GM18861 (cell line): Measurements from ENCODE around the gene MATN1.
"Not testable (repeated sequence)": the region's sequence is repeated elsewhere in the genome, so short reads cannot be mapped to it uniquely, and the experiment has no call there.

Experiments
- ATAC-seq: cut with Tn5 transposase; IDR thresholded peaks from one replicate; pipeline ENCODE4 v1.9.1; 2021; ENCODE audit not compliant: unreplicated experiment

Gene MATN1

GRCh38 chr1:30698401-30698981, 24.9 kb downstream of the MATN1 start:
- no peak for ATAC-seq

- ATAC-seq = no peak
These were observed 25.6 kb downstream of the MATN1 start for GRCh38 chr1:30697571-30698376.

GRCh38 chr1:30696831-30697230, 26.6 kb downstream of the MATN1 start:
- ATAC-seq = no peak

GRCh38 chr1:30695439-30695841, 27.9 kb downstream of the MATN1 start:
- ATAC-seq = no peak

- no peak for ATAC-seq
These were observed 28.9 kb downstream of the MATN1 start for GRCh38 chr1:30694280-30695175.

GRCh38 chr1:30693822-30694221, 29.6 kb downstream of the MATN1 start:
- no peak for ATAC-seq

GRCh38 chr1:30693366-30693765, 30.0 kb downstream of the MATN1 start:
- ATAC-seq = no peak

- ATAC-seq = no peak
These were observed 30.5 kb downstream of the MATN1 start for GRCh38 chr1:30692948-30693301.

- ATAC-seq = no peak
These were observed 31.0 kb downstream of the MATN1 start for GRCh38 chr1:30692201-30692947.

GRCh38 chr1:30691480-30691879, 31.9 kb downstream of the MATN1 start:
- ATAC-seq = no peak

GRCh38 chr1:30689901-30690645, 33.3 kb downstream of the MATN1 start:
- ATAC-seq = no peak

GRCh38 chr1:30688920-30689794, 34.2 kb downstream of the MATN1 start:
- ATAC-seq = no peak

GRCh38 chr1:30688516-30688915, 34.9 kb downstream of the MATN1 start:
- not testable (repeated sequence) for ATAC-seq

GRCh38 chr1:30687886-30688285, 35.5 kb downstream of the MATN1 start:
- ATAC-seq = no peak

GRCh38 chr1:30686236-30686935, 37.0 kb downstream of the MATN1 start:
- ATAC-seq = no peak

GRCh38 chr1:30685796-30686165, 37.6 kb downstream of the MATN1 start:
- no peak for ATAC-seq

GRCh38 chr1:30684881-30685795, 38.2 kb downstream of the MATN1 start:
- ATAC-seq = no peak

GRCh38 chr1:30684259-30684658, 39.1 kb downstream of the MATN1 start:
- ATAC-seq = no peak
